ENCODE data around the gene CCR7. TPM values are rescaled to one million over a fixed set of nuclear protein-coding genes. Genes with fewer than 3 reads are reported as not detected.
"Not testable (repeated sequence)": the region's sequence is repeated elsewhere in the genome, so short reads cannot be mapped to it uniquely, and the experiment has no call there.

Gene CCR7
- total and polyA plus RNA-seq, 2 donors (not counting 1 experiment from before 2014, with no cell fraction given): 116 to 481 TPM

- no peaks in the 10 kb centered on the region for H3K36me3 ChIP-seq (replicated peaks in 1 of 2; ENCODE audit: control extremely low read depth in 1 of 2, control insufficient read depth in 1 of 2, extremely low read depth in 1 of 2, insufficient read depth in 2 of 2, low read length in 1 of 2)
- no peaks in the 10 kb centered on the region for H3K27me3 ChIP-seq (replicated peaks in 1 of 4; ENCODE audit: control extremely low read depth in 1 of 4, control insufficient read depth in 3 of 4, insufficient read depth in 4 of 4, low read length in 3 of 4)
- no peak overlapping the region for H2AFZ ChIP-seq (ENCODE audit: insufficient read depth, low read depth, low read length, poor library complexity, severe bottlenecking)
- no peak overlapping the region for H3K27ac ChIP-seq (ENCODE audit: low read length in 2 of 2)
- no peaks in the 10 kb centered on the region for H4K20me1 ChIP-seq (ENCODE audit: control insufficient read depth, insufficient read depth, low read length, poor library complexity, severe bottlenecking)
- peaks cover 19% of the 10 kb centered on the region for H3K9me3 Mint-ChIP-seq (ENCODE audit: insufficient read depth)
- CTCF ChIA-PET: interaction anchor here (4.4 kb wide), 1 partner anchor 13 kb away, joined by 51 read pairs; no protein-coding TSS in a partner anchor
- H3K4me3 ChIP-seq (ENCODE audit: control extremely low read depth in 1 of 5, extremely low read depth in 1 of 5, insufficient read depth in 1 of 5, low read depth in 2 of 5, low read length in 4 of 5): no peak overlapping the region
- no peak overlapping the region for H3K4me3 Mint-ChIP-seq
- peaks cover 15% of the 10 kb centered on the region for H3K79me2 ChIP-seq (ENCODE audit: control insufficient read depth, insufficient read depth, low read length)
- DNase-seq (no peak), ATAC-seq (ENCODE audit: low read depth) (no peak)
- peaks cover 61% of the 10 kb centered on the region for H3K4me1 Mint-ChIP-seq
- intact Hi-C loops (cut with micrococcal nuclease): no loop called here
- no peak overlapping the region for H3K27ac Mint-ChIP-seq
- POLR2A ChIA-PET: no interaction called here
- H3K4me2 ChIP-seq (replicated peaks; ENCODE audit: low read depth, low read length, poor library complexity, severe bottlenecking): no peak overlapping the region
- no peaks in the 10 kb centered on the region for H3K27me3 Mint-ChIP-seq
- TF ChIP-seq CTCF (IDR thresholded peaks at IDR 0.05): no peak
- no peak for TF ChIP-seq EZH2 (IDR thresholded peaks at IDR 0.05; ENCODE audit: borderline replicate concordance, insufficient read depth, low read depth, low read length, poor library complexity, severe bottlenecking)
- H3K4me1 ChIP-seq (ENCODE audit: control insufficient read depth in 2 of 2, insufficient read depth in 2 of 2, low read length in 2 of 2): peaks cover 32 to 33% of the 10 kb centered on the region in 2 donors
- H3K9ac ChIP-seq (ENCODE audit: low read length): no peak overlapping the region
- peaks cover 0 to 12% (median 9%) of the 10 kb centered on the region in 3 donors for H3K9me3 ChIP-seq (ENCODE audit: control extremely low read depth in 1 of 3, control insufficient read depth in 2 of 3, insufficient read depth in 1 of 3, low read length in 2 of 3)
Observed at GRCh38 chr17:40574292-40574691, 9.0 kb upstream of the CCR7 start.

- ATAC-seq (ENCODE audit: low read depth); H3K27ac ChIP-seq (ENCODE audit: low read length in 2 of 2); H3K4me2 ChIP-seq (replicated peaks; ENCODE audit: low read depth, low read length, poor library complexity, severe bottlenecking); intact Hi-C loops (cut with micrococcal nuclease); H3K4me3 ChIP-seq (ENCODE audit: control extremely low read depth in 1 of 5, extremely low read depth in 1 of 5, insufficient read depth in 1 of 5, low read depth in 2 of 5, low read length in 4 of 5); H3K9ac ChIP-seq (ENCODE audit: low read length); H2AFZ ChIP-seq (ENCODE audit: insufficient read depth, low read depth, low read length, poor library complexity, severe bottlenecking); H3K36me3 ChIP-seq (replicated peaks in 1 of 2; ENCODE audit: control extremely low read depth in 1 of 2, control insufficient read depth in 1 of 2, extremely low read depth in 1 of 2, insufficient read depth in 2 of 2, low read length in 1 of 2); H4K20me1 ChIP-seq (ENCODE audit: control insufficient read depth, insufficient read depth, low read length, poor library complexity, severe bottlenecking); H3K27me3 Mint-ChIP-seq; H3K27me3 ChIP-seq (replicated peaks in 1 of 4; ENCODE audit: control extremely low read depth in 1 of 4, control insufficient read depth in 3 of 4, insufficient read depth in 4 of 4, low read length in 3 of 4): not testable (repeated sequence)
- ChIA-PET CTCF (interaction anchor here (0.8 to 1.7 kb wide), 4 partner anchors 10 to 43 kb away, joined by 3 to 8 read pairs (median 5); no protein-coding TSS in a partner anchor), POLR2A (interaction anchor here (0.6 kb wide), 1 partner anchor 1704 kb away, joined by 4 read pairs; no protein-coding TSS in a partner anchor)
- 55% methylated on average over 2 of the region's 3 CpGs for WGBS (ENCODE audit: insufficient coverage)
- Mint-ChIP-seq H3K4me3 (peak overlapping the region; percentile 41), H3K9me3 (ENCODE audit: insufficient read depth) (peaks cover 19% of the 10 kb centered on the region), H3K4me1 (peaks cover 47% of the 10 kb centered on the region), H3K27ac (peak overlapping the region; percentile 78)
- Histone ChIP-seq H3K79me2 (ENCODE audit: control insufficient read depth, insufficient read depth, low read length) (peaks cover 34% of the 10 kb centered on the region), H3K4me1 (ENCODE audit: control insufficient read depth in 2 of 2, insufficient read depth in 2 of 2, low read length in 2 of 2) (peaks cover 25 to 31% of the 10 kb centered on the region in 2 donors), H3K9me3 (ENCODE audit: control extremely low read depth in 1 of 3, control insufficient read depth in 2 of 3, insufficient read depth in 1 of 3, low read length in 2 of 3) (peaks cover 0 to 14% (median 9%) of the 10 kb centered on the region in 3 donors)
- DNase-seq: peak; percentile 31
Observed at GRCh38 chr17:40572245-40572993, 7.1 kb upstream of the CCR7 start.
